Transverse colon (tissue), 4 donors: ENCODE measurements around the gene XYLT1. TPM values are rescaled to one million over a fixed set of nuclear protein-coding genes. Genes with fewer than 3 reads are reported as not detected.
A peak's percentile ranks its signal among the peaks of the same experiment; 100 is the strongest.

Source experiments
- DNase-seq: peaks from one replicate; pipeline ENCODE4 v3.0.0-alpha.2; 2019
- H3K27ac ChIP-seq, 4 donors: fragments of 200-600 bp; sonication (generic); 2 replicates each; pipeline ENCODE4 v1.5.1; 2016 to 2018; ENCODE audit warnings: inconsistent platforms in 4 of 4
- H3K27me3 ChIP-seq: fragments of 200-600 bp; sonication (generic); 2 replicates; pipeline ENCODE4 v1.5.1; 2017; ENCODE audit warnings: inconsistent platforms
- H3K36me3 ChIP-seq, 4 donors: fragments of 200-600 bp; sonication (generic); 2 replicates each; pipeline ENCODE4 v1.5.1; 2017 to 2019; ENCODE audit warnings: inconsistent platforms in 4 of 4
- H3K4me1 ChIP-seq, 4 donors: fragments of 200-600 bp; sonication (generic); 2 replicates each; pipeline ENCODE4 v1.5.1; 2017 to 2020; ENCODE audit warnings: inconsistent platforms in 4 of 4
- H3K4me3 ChIP-seq, 4 donors: fragments of 200-600 bp; sonication (generic); 1 replicate in 1 of 4; 2 replicates in 3 of 4; pipeline versions ENCODE4 v1.5.1 to v1.6.1; 2017 to 2019; ENCODE audit warnings: inconsistent platforms in 4 of 4
- H3K9me3 ChIP-seq, 2 donors: fragments of 200-600 bp; sonication (generic); 2 replicates each; pipeline ENCODE4 v1.5.1; 2017 to 2019; ENCODE audit warnings: inconsistent platforms in 2 of 2
- EP300 ChIP-seq: sonication (generic); formaldehyde crosslinking; IDR thresholded peaks from one replicate; pipeline ENCODE4 v1.6.1; 2017; ENCODE audit warnings: antibody characterized with exemption, low read depth
- POLR2A ChIP-seq: fragments of 450-650 bp; IDR thresholded peaks from one replicate; pipeline ENCODE4 v1.6.1; 2016; ENCODE audit warnings: antibody characterized with exemption, mild to moderate bottlenecking, moderate library complexity
- POLR2AphosphoS5 ChIP-seq, 3 donors: sonication (generic); formaldehyde crosslinking; IDR thresholded peaks; one replicate each; pipeline ENCODE4 v1.6.1; 2016; ENCODE audit warnings: antibody characterized with exemption in 3 of 3
- WGBS, 2 donors: methylation state at CpG; one replicate each; pipeline ENCODE4 v1.1.5; 2018; ENCODE audit warnings: low coverage in 1 of 2; 5-methylcytosine and 5-hydroxymethylcytosine counted together
- in situ Hi-C, 4 donors: fragments of 200-750 bp; cut with MboI; loops; one replicate each; pipeline versions ENCODE4 v1.15.0 to v1.15.1; 2017; ENCODE audit warnings: low sequenced_read_pairs in 3 of 4, low pct_ligation_motif_present in 1 of 4, low pct_unique_long_range_greater_than_20kb in 1 of 4
- intact Hi-C: fragments of 100-400 bp; cut with DNase I; formaldehyde crosslinking; loops from one replicate; pipeline ENCODE4 v1.15.1; 2023; ENCODE audit warnings: low total_unique reads
- total RNA-seq, 4 donors: library from RNA; depleted of rRNA; stranded (reverse); fragments of >200 nt; gene quantifications; one replicate each; pipeline ENCODE4 v1.1.0, GENCODE V29; 2016
- TF ChIP-seq, protein P1 (sequence below), 5 experiments: fragments of 200-600 bp in 3 of 5; fragments of 450-650 bp in 2 of 5; sonication (generic) in 3 of 5; IDR thresholded peaks; 1 replicate in 2 of 5; 2 replicates in 3 of 5; pipeline ENCODE4 v1.5.1; 2016 to 2017; ENCODE audit warnings: antibody characterized with exemption in 5 of 5, inconsistent platforms in 3 of 5, mild to moderate bottlenecking in 2 of 5, moderate library complexity in 1 of 5

The XYLT1 gene
- total RNA-seq, 4 donors from 2014 or later: 22.3 to 44.6 (median 39.4) TPM

DNA sequence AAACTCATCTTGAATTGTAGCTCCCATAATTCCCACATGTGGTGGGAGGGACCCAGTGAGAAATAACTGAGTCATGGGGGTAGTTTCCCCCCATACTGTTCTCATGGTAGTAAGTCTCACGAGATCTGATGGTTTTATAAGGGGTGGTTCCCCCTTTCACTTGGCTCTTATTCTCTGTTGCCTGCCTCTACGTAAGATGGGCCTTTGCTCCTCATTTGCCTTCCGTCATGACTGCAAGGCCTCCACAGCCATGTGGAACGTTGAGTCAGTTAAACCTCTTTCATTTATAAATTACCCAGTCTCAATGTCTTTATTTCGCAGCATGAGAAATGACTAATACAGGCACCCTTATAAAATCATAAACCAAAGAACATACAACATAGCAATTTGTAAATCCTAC, 79.0 kb downstream of the XYLT1 start:
- in situ Hi-C loops (no loop called here), intact Hi-C loops (no loop called here)
- H3K4me3 ChIP-seq: no peak overlapping the region
- H3K4me1 ChIP-seq: peaks cover 5 to 16% (median 13%) of the 10 kb centered on the region in 4 donors
- DNase-seq: no peak
- no peaks in the 10 kb centered on the region for H3K9me3 ChIP-seq
- peak overlapping the region in 1 of 4 donors; percentile 8 for H3K27ac ChIP-seq
- H3K36me3 ChIP-seq: no peaks in the 10 kb centered on the region
- no peak for TF ChIP-seq POLR2A
- TF ChIP-seq, protein P1, sequence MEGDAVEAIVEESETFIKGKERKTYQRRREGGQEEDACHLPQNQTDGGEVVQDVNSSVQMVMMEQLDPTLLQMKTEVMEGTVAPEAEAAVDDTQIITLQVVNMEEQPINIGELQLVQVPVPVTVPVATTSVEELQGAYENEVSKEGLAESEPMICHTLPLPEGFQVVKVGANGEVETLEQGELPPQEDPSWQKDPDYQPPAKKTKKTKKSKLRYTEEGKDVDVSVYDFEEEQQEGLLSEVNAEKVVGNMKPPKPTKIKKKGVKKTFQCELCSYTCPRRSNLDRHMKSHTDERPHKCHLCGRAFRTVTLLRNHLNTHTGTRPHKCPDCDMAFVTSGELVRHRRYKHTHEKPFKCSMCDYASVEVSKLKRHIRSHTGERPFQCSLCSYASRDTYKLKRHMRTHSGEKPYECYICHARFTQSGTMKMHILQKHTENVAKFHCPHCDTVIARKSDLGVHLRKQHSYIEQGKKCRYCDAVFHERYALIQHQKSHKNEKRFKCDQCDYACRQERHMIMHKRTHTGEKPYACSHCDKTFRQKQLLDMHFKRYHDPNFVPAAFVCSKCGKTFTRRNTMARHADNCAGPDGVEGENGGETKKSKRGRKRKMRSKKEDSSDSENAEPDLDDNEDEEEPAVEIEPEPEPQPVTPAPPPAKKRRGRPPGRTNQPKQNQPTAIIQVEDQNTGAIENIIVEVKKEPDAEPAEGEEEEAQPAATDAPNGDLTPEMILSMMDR (IDR thresholded peaks at IDR 0.05): no peak
- TF ChIP-seq POLR2AphosphoS5 (IDR thresholded peaks at IDR 0.05): no peak
- no peak for TF ChIP-seq EP300
- 59 to 83% methylated on average over 3 to 5 of the region's 5 CpGs for WGBS, 2 donors
- H3K27me3 ChIP-seq: no peaks in the 10 kb centered on the region

DNA sequence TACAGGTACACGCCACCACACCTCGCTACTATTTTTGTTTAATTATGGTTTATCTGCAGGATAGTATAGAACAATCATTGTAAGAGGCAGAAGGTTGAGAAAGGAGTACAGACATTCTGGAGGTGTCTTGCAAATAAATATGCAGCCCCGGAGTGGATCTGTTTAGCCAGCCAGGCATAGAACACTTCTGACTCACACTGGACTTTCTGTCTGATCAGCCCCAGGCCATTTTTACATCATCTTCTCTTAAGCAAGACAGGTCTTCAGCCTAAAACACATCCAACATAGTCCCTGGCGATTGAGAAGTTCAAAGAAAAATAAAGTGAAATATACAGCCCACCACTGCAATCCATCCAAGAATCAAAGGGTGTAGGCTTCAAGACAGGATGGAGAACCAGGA, 81.4 kb downstream of the XYLT1 start:
- no peaks in the 10 kb centered on the region for H3K36me3 ChIP-seq
- peak overlapping the region in 2 of 4 donors; percentile 31 to 34 for H3K27ac ChIP-seq
- DNase-seq: no peak
- H3K4me3 ChIP-seq: no peak overlapping the region
- WGBS, 2 donors: 81 to 89% methylated on average over 4 of the region's 4 CpGs
- H3K27me3 ChIP-seq: no peaks in the 10 kb centered on the region
- H3K9me3 ChIP-seq: no peaks in the 10 kb centered on the region
- in situ Hi-C loops: no loop called here
- peaks cover 0 to 7% (median 0%) of the 10 kb centered on the region in 4 donors for H3K4me1 ChIP-seq
- intact Hi-C loops: no loop called here
- no peak for TF ChIP-seq POLR2AphosphoS5 (IDR thresholded peaks at IDR 0.05)
- TF ChIP-seq, protein P1 (IDR thresholded peaks at IDR 0.05): no peak
- TF ChIP-seq EP300: no peak
- no peak for TF ChIP-seq POLR2A

DNA sequence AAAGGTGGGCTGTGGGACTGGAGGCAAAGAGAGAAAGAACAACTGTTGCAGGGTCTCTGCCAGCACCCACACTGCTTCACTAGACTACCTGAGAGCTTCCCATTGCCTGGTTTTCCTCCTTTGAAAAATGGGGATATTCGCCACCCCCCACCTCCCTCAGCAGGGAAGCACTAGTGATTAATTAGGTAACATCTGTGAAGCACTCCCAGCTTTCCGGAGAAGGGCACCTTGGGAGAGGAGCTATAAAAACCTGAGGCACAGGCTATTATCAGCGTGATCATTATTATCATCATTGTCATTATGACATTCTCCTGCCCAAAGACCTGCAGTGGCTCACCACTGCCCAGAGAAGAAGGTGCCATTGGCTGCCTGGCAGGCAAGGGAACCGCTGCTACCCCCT, 83.5 kb downstream of the XYLT1 start:
- intact Hi-C loops (no loop called here), in situ Hi-C loops (no loop called here)
- TF ChIP-seq POLR2AphosphoS5 (IDR thresholded peaks at IDR 0.05): no peak
- no peak for TF ChIP-seq EP300
- TF ChIP-seq, protein P1 (IDR thresholded peaks at IDR 0.05): no peak
- TF ChIP-seq POLR2A: no peak
- Histone ChIP-seq H3K36me3 (no peaks in the 10 kb centered on the region), H3K9me3 (no peaks in the 10 kb centered on the region), H3K4me3 (no peak overlapping the region), H3K4me1 (peaks cover 0 to 18% (median 7%) of the 10 kb centered on the region in 4 donors), H3K27me3 (no peaks in the 10 kb centered on the region), H3K27ac (peak overlapping the region in 2 of 4 donors; percentile 16 to 24)
- no peak for DNase-seq
- 84 to 93% methylated on average over 2 to 4 of the region's 4 CpGs for WGBS, 2 donors

DNA sequence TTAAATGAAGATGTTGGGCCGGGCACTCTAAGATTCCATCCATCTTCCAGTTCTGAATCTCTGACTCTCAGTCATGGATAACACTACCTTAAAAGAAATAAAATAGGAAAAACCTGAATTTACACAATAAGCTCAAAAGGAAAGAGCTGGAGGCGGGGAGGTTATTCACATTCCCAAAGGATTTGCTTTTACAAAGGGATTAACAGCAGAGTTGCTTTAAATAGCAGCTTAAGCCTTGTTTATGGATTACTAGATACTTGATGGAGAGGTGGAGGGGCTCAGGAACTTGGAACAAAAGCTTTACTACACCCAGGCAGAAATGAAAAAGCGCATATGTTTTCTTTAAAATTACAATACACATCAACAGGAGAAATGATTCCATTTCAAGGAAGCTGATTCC, 84.5 kb downstream of the XYLT1 start:
- H3K27ac ChIP-seq: no peak overlapping the region
- H3K27me3 ChIP-seq: no peaks in the 10 kb centered on the region
- intact Hi-C loops (no loop called here), in situ Hi-C loops (no loop called here)
- H3K36me3 ChIP-seq: no peaks in the 10 kb centered on the region
- no peak for DNase-seq
- no peaks in the 10 kb centered on the region for H3K9me3 ChIP-seq
- H3K4me1 ChIP-seq: peaks cover 0 to 18% (median 8%) of the 10 kb centered on the region in 4 donors
- no peak overlapping the region for H3K4me3 ChIP-seq
- no peak for TF ChIP-seq POLR2A
- TF ChIP-seq, protein P1 (IDR thresholded peaks at IDR 0.05): no peak
- TF ChIP-seq EP300: no peak
- no peak for TF ChIP-seq POLR2AphosphoS5 (IDR thresholded peaks at IDR 0.05)
- WGBS, 2 donors: 61 to 75% methylated on average over 2 to 3 of the region's 3 CpGs
